Measurements from ENCODE around the gene CEP57L1. TPM values are rescaled to one million over a fixed set of nuclear protein-coding genes. Genes with fewer than 3 reads are reported as not detected.

CEP57L1 gene
- total and polyA plus RNA-seq, 9 of the 15 experiments (the other 6 are each of a cell fraction or from before 2014, with no cell fraction given) = 39.4 to 88.6 (median 61.8) TPM

GRCh38 chr6:109186012-109186411 lies 90.7 kb downstream of the CEP57L1 start:
- in situ Hi-C loops (cut with MboI) (no loop called here), intact Hi-C loops (cut with micrococcal nuclease) (loop anchor here (5.0 to 10.0 kb wide), 3 partner anchors 341 to 641 kb away; partner anchors contain the start of genes AK9 and FIG4)
- BruUV-seq (replicated peaks) = no TSS peak
- Histone ChIP-seq H3K9me1 (ENCODE audit: control insufficient read depth, insufficient read depth, low read length) (no peaks in the 10 kb centered on the region), H3K9ac (ENCODE audit: insufficient read depth in 1 of 2, low read depth in 2 of 2, low read length in 2 of 2) (peak overlapping the region in 1 of 2 experiments; percentile 29; a peak in 1 of 4 replicates), H3K36me3 (ENCODE audit: control insufficient read depth, insufficient read depth, low read length) (no peaks in the 10 kb centered on the region), H3K4me2 (ENCODE audit: insufficient read depth, low read length) (no peak overlapping the region; the same call in 1 of the 2 replicates), H3K27me3 (ENCODE audit: control insufficient read depth in 2 of 2, insufficient read depth in 2 of 2, low read length in 2 of 2) (no peaks in the 10 kb centered on the region), H4K20me1 (replicated peaks; ENCODE audit: control insufficient read depth, insufficient read depth, low read length) (no peaks in the 10 kb centered on the region), H3K79me2 (ENCODE audit: control insufficient read depth, insufficient read depth, low read length) (no peaks in the 10 kb centered on the region), H3K4me3 (no peak overlapping the region), H3K4me1 (replicated peaks in 1 of 2; ENCODE audit: control insufficient read depth in 2 of 2, insufficient read depth in 2 of 2, low read length in 2 of 2) (peaks cover 0 to 11% of the 10 kb centered on the region in 2 experiments; a peak in 3 of 5 replicates), H2AFZ (ENCODE audit: low read depth, low read length) (peak overlapping the region; percentile 57), H3K27ac (ENCODE audit: extremely low read depth, low read depth, low read length) (no peak overlapping the region), H3K9me3 (replicated peaks; ENCODE audit: control insufficient read depth, insufficient read depth, low read depth, low read length) (peaks cover 4% of the 10 kb centered on the region; the same call in 1 of the 2 replicates)
- ChIA-PET CTCF (ENCODE audit: low intra/inter-chr PET ratio) (no interaction called here), POLR2A (no interaction called here)
- ATAC-seq = no peak; the same call in 2 of the 3 replicates
- DNase-seq (ENCODE audit: extremely low read depth in 1 of 4, low spot score in 3 of 4) = peak in 2 of 4 experiments; percentile 20 to 34
- WGBS (ENCODE audit: insufficient coverage, low coverage, missing lambda C conversion rate) = 7% methylated on average over 3 of the region's 3 CpGs
- FAIRE-seq = peak; percentile 54
- 0 out of 2 replicates have a peak, but pooled peaks have one; percentile 54 for TF ChIP-seq ZNF24 (IDR thresholded peaks at IDR 0.05)
- peak; percentile 78 for TF ChIP-seq VEZF1 (CRISPR knock-in tag; IDR thresholded peaks at IDR 0.05)
- no peak for TF ChIP-seq TRIM25 (IDR thresholded peaks at IDR 0.05; ENCODE audit: borderline replicate concordance)
- TF ChIP-seq COPS2 (conservative IDR thresholded peaks at IDR 0.05) = no peak
- TF ChIP-seq HMBOX1 (IDR thresholded peaks at IDR 0.05) = peak; percentile 83
- no peak for TF ChIP-seq BMI1 (IDR thresholded peaks at IDR 0.05; ENCODE audit: low read length)
- no peak for TF ChIP-seq MEF2D (tag; conservative IDR thresholded peaks at IDR 0.05; ENCODE audit: low read depth)
